GM21619 (cell line): ENCODE results near the gene SLC15A2.
"Not testable (repeated sequence)": the region's sequence is repeated elsewhere in the genome, so short reads cannot be mapped to it uniquely, and the experiment has no call there.

Experiments used
- ATAC-seq: cut with Tn5 transposase; IDR thresholded peaks from one replicate; pipeline ENCODE4 v1.9.1; 2021; ENCODE audit not compliant: unreplicated experiment

Gene SLC15A2, protein sequence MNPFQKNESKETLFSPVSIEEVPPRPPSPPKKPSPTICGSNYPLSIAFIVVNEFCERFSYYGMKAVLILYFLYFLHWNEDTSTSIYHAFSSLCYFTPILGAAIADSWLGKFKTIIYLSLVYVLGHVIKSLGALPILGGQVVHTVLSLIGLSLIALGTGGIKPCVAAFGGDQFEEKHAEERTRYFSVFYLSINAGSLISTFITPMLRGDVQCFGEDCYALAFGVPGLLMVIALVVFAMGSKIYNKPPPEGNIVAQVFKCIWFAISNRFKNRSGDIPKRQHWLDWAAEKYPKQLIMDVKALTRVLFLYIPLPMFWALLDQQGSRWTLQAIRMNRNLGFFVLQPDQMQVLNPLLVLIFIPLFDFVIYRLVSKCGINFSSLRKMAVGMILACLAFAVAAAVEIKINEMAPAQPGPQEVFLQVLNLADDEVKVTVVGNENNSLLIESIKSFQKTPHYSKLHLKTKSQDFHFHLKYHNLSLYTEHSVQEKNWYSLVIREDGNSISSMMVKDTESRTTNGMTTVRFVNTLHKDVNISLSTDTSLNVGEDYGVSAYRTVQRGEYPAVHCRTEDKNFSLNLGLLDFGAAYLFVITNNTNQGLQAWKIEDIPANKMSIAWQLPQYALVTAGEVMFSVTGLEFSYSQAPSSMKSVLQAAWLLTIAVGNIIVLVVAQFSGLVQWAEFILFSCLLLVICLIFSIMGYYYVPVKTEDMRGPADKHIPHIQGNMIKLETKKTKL

DNA sequence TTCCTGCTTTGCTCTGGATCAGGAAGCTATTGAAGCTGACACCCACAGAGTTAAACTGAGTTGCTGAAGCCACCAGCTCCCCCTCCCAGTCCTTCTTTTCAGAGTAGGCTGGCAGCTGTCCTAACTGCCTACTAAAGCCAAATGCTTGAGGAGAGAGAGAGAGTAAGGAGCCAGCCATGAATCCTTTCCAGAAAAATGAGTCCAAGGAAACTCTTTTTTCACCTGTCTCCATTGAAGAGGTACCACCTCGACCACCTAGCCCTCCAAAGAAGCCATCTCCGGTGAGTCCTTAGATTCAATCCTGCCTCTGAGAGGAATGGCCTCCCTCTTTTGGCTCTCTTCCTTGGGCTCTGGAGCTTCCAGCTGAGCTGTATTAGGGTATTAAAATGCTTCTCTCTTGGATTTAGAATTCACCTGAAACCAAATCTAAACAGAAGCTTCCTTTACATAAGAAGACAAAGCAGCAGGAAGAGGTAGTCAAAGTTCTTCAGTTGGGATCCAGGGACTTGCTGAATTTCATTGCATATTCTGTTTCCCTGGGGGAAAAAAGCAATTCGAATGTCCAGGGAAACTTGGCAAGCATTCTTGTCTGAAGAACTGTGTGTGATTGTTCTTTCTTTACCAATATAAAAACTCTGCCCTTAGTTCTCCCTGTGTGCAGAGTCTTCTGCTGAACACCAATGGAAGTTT is at the start of gene SLC15A2:
SLC15A2 (plus strand) TSS at position 101 of the 690 bp plus-strand sequence; CDS start at position 177, 76 bp downstream.
- no peak for ATAC-seq

DNA sequence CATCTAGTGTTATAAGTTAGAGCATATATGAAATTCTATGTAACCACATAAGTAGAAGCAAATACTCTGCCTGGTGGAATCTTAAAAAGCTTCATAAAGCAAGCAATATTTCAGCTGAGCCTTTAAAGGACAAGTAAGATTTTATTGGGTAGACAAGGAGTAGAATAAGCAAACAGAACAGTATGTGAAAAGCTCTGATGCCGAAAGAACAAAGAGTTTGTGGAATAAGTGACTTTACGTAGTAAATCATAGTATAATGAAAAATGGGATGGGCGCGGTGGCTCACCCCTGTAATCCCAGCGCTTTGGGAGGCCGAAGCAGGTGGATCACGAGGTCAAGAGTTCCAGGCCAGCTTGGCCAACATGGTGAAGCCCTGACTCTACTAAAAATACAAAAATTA is 49.3 kb upstream of the SLC15A2 start:
- ATAC-seq, result no peak

DNA sequence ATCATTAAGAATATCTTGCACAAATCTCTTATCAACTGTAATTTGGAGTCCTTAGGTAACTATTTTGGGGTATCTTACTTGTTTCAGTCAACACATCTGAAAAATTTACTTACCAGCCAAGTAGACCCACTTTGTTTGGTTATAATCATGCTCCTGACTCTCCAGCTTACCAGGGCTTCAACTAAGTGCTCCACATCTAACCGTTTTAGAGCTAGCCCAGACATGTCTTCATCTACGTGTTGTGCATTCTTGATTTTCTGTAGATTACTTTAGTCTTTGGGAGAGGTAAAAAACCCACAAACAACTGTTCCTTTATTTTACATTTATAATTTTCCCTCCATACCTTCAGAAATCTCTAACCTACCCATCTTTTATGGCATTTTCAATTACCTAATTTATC is 41.9 kb upstream of the SLC15A2 start:
- ATAC-seq, result no peak

DNA sequence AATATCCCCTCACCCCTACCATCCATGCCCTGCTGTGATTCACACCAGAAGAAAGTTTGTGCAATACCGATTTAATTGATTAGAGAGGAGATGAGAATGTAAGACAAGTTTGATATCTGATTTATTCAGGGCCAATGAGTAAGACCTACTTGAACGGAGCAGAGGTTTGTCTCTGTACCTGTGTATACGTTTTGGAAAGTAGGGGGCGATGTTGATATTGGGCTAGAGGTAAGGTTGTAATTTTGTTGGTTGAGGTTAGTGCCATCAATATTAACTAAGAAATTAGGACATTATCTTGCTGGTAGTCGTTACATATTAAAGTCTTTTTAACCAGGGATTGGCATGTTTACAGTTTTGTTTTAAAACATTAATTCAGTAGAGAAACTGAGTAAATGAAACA is 38.6 kb upstream of the SLC15A2 start:
- ATAC-seq, result no peak

DNA sequence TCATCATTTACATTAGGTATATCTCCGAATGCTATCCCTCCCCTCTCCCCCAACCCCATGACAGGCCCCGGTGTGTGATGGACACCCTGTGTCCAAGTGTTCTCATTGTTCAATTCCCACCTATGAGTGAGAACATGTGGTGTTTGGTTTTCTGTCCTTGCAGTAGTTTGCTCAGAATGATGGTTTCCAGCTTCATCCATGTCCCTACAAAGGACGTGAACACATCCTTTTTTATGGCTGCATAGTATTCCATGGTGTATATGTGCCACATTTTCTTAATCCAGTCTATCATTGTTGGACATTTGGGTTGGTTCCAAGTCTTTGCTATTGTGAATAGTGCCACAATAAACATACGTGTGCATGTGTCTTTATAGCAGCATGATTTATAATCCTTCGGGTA is 36.4 kb upstream of the SLC15A2 start:
- ATAC-seq, result not testable (repeated sequence)

DNA sequence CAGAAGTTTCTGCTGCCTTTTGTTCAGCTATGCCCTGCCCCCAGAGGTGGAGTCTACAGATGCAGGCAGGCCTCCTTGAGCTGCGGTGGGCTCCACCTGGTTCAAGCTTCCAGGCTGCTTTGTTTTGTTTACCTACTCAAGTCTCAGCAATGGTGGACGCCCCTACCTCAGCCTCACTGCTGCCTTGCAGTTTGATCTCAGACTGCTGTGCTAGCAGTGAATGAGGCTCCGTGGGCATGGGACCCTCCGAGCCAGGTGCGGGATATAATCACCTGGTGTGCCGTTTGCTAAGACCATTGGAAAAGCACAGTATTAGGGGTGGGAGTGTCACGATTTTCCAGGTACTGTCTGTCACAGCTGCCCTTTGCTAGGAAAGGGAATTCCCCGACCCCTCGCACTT is 31.0 kb upstream of the SLC15A2 start:
- not testable (repeated sequence) for ATAC-seq

DNA sequence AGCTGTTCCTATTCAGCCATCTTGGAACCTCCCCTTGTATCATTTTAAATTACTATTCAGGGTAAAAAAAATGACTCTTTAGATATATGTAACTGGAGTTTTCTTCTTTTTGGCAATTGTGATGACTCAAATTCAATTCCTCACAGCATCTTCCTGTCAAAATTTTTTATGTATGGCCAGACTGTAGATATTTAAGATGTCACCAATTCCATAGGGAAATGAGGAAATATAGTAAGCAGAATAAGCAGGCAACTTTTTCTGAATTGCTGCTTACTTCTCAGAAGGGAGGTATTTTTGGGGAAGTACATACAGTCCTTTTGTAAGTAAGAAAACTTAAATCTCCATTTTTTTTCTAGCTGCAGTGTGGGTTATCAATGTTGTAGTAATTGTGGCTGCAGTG is 30.4 kb upstream of the SLC15A2 start:
- ATAC-seq, result no peak

DNA sequence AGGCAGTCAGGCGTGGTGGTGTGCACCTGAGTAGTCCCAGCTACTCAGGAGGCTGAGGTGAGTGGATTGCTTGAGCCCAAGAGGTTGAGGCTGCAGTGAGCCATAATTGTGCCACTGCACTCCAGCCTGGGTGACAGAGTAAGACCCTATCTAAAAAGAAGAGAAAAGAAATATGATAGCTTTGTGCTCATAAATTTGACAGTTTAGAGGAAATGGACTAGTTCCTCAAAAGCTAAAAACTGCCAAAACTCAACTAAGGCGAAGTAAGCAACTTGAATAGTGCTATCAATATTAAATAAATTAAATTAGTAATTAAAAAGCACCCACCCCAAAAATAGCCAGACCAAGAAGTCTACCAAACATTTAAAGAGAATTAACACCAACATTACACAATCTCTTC is 24.5 kb upstream of the SLC15A2 start:
- ATAC-seq, result no peak

DNA sequence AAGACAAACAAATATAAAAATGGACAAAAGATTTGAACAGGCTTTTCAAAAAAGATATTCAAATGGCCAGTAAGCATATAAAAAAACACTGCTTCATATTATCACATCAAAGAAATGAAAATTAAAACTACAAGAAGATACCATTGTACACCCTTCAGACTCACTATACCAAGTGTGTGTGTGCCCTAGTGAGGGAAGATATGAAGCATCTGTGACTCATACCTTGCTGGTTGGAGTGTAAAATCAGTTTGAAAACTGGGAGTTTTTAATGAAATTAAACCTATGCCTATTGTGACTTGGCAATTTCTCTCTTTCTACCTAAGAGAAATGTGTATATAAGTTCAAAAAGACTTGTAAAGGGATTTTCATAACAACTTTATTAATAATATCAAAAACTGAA is 23.5 kb upstream of the SLC15A2 start:
- ATAC-seq, result no peak

DNA sequence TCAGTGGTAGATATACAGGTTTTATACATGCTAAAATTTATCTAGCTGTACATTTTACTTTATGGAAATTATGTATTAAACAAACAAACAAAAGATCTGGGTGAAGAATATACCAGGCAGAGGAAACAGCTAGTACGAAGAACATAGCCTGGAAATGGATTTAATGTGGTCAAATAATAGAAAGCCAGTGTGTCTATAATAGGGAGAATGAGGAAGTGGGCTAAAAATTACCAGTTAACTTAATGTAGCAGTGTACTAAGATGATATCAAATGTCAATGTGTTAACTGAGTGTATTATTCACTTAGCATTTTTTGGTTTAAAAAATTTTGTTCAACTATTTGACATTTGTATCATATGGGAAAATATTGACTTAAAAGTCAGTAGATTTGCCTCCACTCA is 22.8 kb upstream of the SLC15A2 start:
- no peak for ATAC-seq

DNA sequence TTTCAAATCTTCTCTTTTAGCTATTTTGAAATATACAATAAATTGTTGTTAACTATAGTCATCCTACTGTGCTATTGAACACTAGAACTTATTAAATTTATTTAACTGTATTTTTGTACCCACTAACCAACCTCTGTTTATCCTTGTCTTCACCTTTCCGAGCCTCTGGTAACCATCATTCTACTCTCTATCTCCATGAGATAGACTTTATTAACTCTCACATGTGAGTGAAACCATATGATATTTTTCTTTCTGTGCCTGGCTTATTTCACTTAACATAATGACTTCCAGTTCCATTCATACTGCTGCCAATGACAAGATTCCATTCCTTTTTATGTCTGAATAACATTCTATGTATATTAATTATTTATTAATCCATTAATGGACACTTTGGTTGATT is 15.8 kb upstream of the SLC15A2 start:
- ATAC-seq, result no peak

DNA sequence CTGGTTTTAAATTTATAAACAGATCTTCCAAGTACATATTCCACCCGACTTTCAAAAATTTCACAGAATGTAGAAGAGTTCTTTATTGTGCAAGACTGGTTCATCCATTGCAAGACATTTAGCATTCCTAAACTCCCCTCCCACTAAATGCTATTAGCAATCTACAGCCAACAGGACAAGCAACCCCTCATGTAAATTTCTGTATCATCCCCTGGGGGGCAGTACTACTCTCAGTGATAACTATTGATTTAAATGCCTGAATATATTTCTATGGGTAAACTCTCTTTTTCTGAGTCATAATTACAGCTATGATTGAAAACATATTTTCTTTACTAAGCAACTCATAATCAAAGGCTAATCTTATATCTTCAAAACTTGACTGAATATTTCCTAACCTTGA is 10.7 kb upstream of the SLC15A2 start:
- ATAC-seq, result no peak

DNA sequence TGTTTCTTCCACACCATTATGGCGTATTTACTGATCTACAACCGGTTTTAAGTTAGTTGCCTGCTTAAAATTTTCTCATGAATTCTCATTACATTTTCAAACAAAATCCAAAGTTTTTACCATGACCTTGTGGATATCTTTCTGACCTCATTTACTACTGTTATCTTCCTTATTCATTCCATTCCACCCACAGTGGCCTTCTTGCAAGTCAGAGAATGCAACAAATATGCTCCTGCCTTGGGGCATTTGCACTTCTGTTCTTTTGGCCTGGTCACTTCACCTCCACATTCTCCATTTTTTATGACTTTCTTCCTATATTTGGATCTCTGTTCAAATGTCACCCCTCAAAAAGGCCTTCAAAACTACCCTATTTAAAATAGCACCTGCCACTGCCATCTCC is 8.8 kb upstream of the SLC15A2 start:
- no peak for ATAC-seq

DNA sequence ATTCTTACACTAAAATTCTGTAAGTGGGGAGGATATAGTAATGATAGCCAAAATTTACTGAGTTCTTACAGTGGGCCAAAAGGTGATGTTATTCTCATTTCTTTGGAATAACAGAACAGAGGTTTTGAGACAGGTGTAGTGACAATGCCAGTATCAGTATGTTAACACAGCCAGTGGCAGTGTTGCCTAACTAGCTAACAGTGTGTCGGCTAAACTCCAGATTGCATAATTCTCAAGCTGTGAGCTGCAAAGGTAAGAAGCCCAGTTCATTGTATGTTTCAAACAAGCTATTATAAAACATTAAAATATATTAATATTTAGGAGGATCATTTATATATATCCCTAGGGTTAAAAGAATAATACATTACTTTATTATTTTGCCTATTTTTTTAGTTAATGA is 920 bp downstream of the SLC15A2 start:
- ATAC-seq, result no peak

DNA sequence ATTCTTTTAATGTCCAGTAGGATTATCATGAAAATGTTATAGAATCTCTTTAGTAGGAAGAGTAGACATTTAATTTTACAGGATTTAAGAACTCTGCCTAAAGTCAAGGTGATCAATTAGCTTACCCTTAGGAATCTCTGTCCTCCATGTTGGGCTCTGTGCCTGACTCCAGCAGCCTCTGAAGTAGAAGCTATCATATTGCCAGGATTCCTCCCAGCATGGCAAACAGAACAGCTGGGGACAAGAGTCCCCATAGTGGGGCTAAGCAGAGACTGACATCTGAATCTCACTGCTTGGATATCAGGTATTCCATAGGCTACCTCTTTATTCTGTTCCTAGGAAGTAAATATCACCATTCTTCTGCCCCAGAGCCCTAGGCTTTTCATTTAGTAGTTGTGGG is 1.5 kb downstream of the SLC15A2 start:
- no peak for ATAC-seq

DNA sequence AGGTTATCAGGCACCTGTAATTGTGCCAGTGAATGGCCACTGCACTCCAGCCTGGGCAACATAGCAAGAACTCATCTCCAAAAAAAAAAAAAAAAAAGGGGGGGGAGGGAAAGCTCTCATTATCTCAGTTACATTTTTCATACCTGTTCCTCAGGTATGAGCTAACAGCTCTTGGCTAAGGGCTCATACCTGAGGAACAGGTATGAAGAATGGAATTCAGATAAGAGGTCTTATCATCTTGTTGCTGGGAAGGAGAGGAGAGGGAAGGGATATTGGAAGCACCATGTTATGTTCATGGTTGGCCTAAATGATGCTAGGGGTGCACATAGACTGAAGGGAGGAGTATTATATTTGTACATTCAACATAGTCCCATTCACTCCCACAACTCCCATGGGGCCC is 2.6 kb downstream of the SLC15A2 start:
- no peak for ATAC-seq

DNA sequence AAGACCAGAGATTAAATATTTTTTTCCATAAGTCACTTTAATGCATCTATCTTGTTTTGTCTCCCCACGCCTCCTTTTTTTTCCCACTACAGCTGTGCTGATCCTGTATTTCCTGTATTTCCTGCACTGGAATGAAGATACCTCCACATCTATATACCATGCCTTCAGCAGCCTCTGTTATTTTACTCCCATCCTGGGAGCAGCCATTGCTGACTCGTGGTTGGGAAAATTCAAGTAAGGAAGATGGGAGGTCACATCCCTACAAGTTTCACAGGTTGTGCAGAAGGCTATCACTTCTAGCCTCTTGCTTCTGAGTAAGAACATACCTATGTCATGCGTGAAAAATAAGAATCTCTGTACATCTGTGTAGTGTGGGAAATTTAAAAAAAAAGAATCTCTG is 3.1 kb downstream of the SLC15A2 start:
- no peak for ATAC-seq

DNA sequence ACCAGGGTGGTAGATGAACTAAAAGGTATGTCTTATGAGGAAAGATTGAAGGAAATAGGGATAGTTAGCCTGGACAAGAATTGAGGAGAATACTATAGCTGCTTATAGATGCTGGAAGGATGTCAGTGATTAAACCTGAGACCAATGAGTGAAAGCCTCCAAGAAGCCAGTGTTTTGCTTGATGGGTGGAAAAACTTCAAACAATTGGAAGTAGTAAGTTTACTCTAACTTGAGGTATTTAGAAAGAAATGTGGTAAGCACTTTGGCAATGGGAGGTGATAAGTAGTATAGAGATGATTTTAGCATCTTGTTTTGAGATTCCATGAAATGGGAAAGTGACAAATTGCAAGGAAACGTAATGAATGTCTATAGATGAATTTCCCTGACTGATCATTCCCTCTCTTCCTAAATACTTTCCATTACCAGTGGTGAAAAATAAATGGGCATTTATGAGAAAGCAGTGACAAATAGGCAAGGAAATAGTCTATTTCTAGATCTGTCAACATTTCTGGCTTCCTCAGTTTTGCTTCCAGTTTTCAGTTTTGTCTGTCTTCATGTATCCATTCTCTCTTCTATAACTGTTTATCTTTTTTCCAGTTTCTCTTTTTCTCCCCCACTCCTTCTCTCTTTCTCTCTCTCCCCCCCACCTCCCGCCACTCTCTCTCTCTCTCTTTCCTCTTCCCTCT is 19.2 kb downstream of the SLC15A2 start:
- no peak for ATAC-seq

DNA sequence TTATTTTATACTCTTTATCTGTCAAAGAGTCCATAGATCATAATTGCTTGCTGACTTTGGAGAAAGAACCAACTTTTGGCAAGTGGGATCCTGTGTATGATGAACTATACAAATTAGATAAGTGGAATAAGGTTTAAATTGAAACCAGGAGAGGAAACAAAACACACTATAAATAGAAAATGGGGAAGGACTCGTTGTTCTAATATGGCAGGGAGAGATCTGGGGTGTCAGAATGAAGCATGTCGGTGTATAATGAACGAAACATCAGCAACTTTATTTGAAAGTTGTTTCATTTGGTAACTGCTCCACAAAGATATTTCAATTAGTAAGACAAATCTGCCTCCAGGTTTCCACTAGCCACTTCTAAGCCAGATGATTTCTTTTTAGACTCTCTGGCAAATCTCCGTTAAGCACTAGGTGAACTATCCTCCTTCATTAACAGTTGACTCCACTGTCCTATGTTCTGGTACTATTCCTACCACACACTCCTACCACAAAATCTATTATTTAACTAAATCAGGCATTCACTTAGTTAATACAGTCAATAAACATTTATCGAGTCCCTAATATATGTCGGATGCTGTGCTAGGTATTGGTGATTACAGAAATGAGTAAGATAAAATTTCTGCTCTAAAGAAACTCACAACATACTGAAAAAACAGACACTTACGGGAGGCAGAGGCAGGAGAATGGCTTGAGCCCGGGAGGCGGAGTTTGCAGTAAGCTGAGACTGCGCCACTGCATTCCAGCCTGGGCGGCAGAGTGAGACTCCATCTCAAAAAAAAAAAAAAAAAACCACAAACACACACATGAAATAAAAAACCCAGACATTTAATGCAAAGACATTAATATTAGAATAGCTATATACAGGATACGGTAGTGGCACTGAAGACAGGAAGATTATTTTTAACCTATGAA is 20.1 kb downstream of the SLC15A2 start:
- ATAC-seq, result no peak

DNA sequence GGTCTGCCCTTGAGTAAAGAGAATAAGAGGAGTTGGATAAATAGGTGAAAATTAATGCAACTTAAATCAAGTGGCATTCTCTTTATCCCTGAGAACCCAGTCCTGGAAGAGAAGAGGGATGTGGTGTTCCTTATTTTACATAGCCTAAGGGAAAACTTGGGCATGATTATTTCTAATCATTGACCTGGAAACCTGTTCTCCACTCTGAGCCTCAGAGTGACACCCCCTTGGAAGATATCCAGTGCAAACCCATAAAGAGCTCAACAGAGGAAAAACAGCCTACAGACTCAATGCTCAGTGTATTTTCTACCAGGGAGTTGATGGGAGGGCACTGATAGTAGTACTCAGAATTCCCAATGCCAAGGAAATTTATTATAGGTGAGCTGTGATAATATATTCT is 22.0 kb downstream of the SLC15A2 start:
- no peak for ATAC-seq
